ENCODE measurements around the gene SLC33A1. TPM values are rescaled to one million over a fixed set of nuclear protein-coding genes. Genes with fewer than 3 reads are reported as not detected.

The SLC33A1 gene
- total and polyA plus RNA-seq, 10 of the 15 experiments (the other 5 are each of a cell fraction or from before 2014, with no cell fraction given): 6.4 to 25.2 (median 19.8) TPM

DNA sequence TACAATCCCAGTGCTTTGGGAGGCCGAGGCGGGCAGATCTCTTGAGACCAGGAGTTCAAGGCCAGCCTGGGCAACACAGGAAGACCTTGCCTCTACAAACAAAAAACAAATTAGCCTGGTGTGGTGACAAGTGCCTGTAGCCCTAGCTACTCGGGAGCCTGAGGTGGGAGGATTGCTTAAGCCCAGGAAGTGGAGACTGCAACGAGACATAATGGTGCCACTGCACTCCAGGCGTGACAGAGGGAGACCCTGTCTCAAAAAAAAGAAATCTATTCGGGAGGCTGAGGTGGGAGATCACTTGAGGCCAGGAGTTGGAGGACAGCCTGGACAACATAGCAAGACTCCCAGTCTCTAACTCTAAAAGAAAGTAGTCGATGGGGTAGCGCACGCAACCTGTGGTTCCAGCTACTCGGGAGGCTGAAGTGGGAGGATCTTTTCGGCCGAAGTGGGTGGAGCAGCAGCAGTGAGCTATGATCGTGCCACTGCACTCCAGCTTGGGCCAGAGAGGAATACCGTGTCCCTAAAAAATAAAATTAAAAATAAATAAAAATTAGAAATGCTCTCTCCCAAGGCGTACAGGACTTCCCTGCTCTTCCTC lies 48.9 kb downstream of the SLC33A1 start:
- Histone ChIP-seq H3K9ac (ENCODE audit: control insufficient read depth, insufficient read depth, low read length) (peak overlapping the region; percentile 76), H2AFZ (ENCODE audit: control insufficient read depth, low read depth, low read length) (peak overlapping the region; percentile 96), H3K4me1 (ENCODE audit: control insufficient read depth, insufficient read depth, low read length) (peaks cover 3% of the 10 kb centered on the region; the same call in 1 of the 2 replicates), H3K36me3 (ENCODE audit: control insufficient read depth in 2 of 2, insufficient read depth in 2 of 2, low read length in 1 of 2) (no peaks in the 10 kb centered on the region), H3K27me3 (replicated peaks in 1 of 2; ENCODE audit: control insufficient read depth in 2 of 2, insufficient read depth in 2 of 2, low read length in 1 of 2) (no peaks in the 10 kb centered on the region; a peak in 1 of 4 replicates), H4K20me1 (ENCODE audit: control insufficient read depth, insufficient read depth) (no peaks in the 10 kb centered on the region), H3K27ac (ENCODE audit: control insufficient read depth, insufficient read depth) (no peak overlapping the region), H3K4me3 (peak overlapping the region; percentile 68; the same call in 1 of the 2 replicates), H3K9me3 (replicated peaks; ENCODE audit: control insufficient read depth, insufficient read depth, low read length) (no peaks in the 10 kb centered on the region), H3K4me2 (ENCODE audit: control insufficient read depth, insufficient read depth) (peak overlapping the region; percentile 95), H3K79me2 (ENCODE audit: control insufficient read depth, insufficient read depth, low read length) (no peaks in the 10 kb centered on the region)
- ATAC-seq (peak; percentile 16; the same call in 2 of the 3 replicates), DNase-seq (ENCODE audit: low read depth, low spot score) (no peak), FAIRE-seq (no peak)
- TF ChIP-seq IRF4 (IDR thresholded peaks at IDR 0.05; ENCODE audit: low read depth, low read length): no peak
- no peak for TF ChIP-seq BMI1 (IDR thresholded peaks at IDR 0.05; ENCODE audit: borderline replicate concordance)
- TF ChIP-seq HCFC1 (IDR thresholded peaks at IDR 0.05; ENCODE audit: low read length): no peak
- TF ChIP-seq, protein P1, sequence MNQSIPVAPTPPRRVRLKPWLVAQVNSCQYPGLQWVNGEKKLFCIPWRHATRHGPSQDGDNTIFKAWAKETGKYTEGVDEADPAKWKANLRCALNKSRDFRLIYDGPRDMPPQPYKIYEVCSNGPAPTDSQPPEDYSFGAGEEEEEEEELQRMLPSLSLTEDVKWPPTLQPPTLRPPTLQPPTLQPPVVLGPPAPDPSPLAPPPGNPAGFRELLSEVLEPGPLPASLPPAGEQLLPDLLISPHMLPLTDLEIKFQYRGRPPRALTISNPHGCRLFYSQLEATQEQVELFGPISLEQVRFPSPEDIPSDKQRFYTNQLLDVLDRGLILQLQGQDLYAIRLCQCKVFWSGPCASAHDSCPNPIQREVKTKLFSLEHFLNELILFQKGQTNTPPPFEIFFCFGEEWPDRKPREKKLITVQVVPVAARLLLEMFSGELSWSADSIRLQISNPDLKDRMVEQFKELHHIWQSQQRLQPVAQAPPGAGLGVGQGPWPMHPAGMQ (IDR thresholded peaks at IDR 0.05; ENCODE audit: borderline replicate concordance): no peak
- TF ChIP-seq EZH2 (IDR thresholded peaks at IDR 0.05; ENCODE audit: borderline replicate concordance, control insufficient read depth, low read depth, low read length): no peak
- TF ChIP-seq, protein P2, sequence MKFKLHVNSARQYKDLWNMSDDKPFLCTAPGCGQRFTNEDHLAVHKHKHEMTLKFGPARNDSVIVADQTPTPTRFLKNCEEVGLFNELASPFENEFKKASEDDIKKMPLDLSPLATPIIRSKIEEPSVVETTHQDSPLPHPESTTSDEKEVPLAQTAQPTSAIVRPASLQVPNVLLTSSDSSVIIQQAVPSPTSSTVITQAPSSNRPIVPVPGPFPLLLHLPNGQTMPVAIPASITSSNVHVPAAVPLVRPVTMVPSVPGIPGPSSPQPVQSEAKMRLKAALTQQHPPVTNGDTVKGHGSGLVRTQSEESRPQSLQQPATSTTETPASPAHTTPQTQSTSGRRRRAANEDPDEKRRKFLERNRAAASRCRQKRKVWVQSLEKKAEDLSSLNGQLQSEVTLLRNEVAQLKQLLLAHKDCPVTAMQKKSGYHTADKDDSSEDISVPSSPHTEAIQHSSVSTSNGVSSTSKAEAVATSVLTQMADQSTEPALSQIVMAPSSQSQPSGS (IDR thresholded peaks at IDR 0.05; ENCODE audit: low read length): no peak
- TF ChIP-seq SUZ12 (IDR thresholded peaks at IDR 0.05; ENCODE audit: unreplicated experiment): no peak
- 70% methylated on average over 13 of the region's 15 CpGs for WGBS (ENCODE audit: insufficient coverage, insufficient replicate concordance, low lambda C conversion rate, missing lambda C conversion rate)
- BruUV-seq (replicated peaks): no TSS peak
- ChIA-PET CTCF (interaction anchor here (0.7 to 3.0 kb wide), 60 partner anchors 8 to 1431 kb away, joined by 3 to 70 read pairs (median 5); partner anchors contain the start of genes GMPS and SLC33A1), POLR2A (interaction anchor here (0.6 to 2.3 kb wide), 6 partner anchors 38 to 94 kb away, joined by 3 to 9 read pairs (median 4); partner anchors contain the start of gene GMPS), RAD21 (ENCODE audit: unreplicated experiment) (interaction anchor here (0.7 to 2.3 kb wide), 25 partner anchors 11 to 344 kb away, joined by 3 to 48 read pairs (median 4); partner anchors contain the start of genes GMPS and SLC33A1), SMC1A (ENCODE audit: uncharacterized antibody, unreplicated experiment) (interaction anchor here (0.6 to 2.9 kb wide), 31 partner anchors 11 to 576 kb away, joined by 3 to 23 read pairs (median 3); partner anchors contain the start of genes GMPS and SLC33A1)
- intact Hi-C loops (cut with micrococcal nuclease; ENCODE audit: unreplicated experiment): loop anchor here (5.0 to 10.0 kb wide), 3 partner anchors 67 to 199 kb away; partner anchors contain the start of gene GMPS
- in situ Hi-C loops (cut with MboI): no loop called here

Measured in GM12878 (cell line).